HFF-Myc (cell line): ENCODE measurements around the gene PRDM16.

ENCODE experiments used
- DNase-seq: peaks from one replicate; pipeline ENCODE4 v3.0.0-alpha.2; 2011; ENCODE audit warnings: low read depth; ENCODE audit errors: extremely low read depth
- H3K4me3 ChIP-seq: replicated peaks from 2 replicates; pipeline ENCODE4 v1.5.1; 2011; ENCODE audit warnings: low read depth, mild to moderate bottlenecking, control low read depth, low read length
- CTCF ChIP-seq: IDR thresholded peaks from 2 replicates; pipeline ENCODE4 v1.5.1; 2012; ENCODE audit warnings: mild to moderate bottlenecking, low read depth, low read length, control low read depth; ENCODE audit errors: missing control alignments

Gene PRDM16

DNA sequence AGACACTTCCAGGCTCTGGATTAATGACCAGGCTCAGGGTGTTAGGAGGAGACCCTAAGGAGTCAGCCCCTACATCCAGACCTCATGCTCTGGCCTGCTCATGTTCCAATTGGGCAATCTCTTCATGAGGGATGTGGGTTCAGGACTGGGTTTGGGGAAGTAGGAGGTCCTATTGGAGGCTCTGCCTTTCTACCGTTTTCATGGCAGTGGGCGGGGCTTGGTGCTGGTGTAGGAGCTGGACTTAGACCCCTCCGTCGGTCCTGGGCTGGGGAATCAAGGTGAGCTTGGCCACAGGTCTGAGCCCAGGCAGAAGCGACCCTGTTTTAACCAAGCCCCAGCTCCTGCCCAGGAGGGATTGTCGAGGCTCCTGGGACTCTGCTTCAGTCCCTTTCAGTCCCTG lies 123.4 kb downstream of the PRDM16 start:
- DNase-seq, result no peak
- TF ChIP-seq CTCF, result no peak
- no peak overlapping the region for H3K4me3 ChIP-seq

DNA sequence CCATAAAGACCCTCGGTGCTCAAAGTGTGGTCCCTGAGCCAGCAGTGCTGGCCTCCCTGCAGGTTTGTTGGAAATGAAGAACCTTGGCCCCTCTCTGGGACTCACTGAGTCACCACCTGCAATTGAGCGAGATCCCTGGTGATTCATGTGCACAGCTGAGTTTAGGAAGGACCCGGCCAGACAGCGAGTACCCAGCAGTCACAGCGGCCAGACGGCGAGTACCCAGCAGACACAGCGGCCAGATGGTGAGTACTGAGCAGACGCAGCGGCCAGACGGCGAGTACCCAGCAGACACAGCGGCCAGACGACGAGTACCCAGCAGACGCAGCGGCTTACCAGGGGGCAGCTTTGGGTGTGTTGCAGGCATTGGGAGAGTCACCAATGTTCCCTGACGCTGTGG lies 123.8 kb downstream of the PRDM16 start:
- TF ChIP-seq CTCF, result no peak
- no peak overlapping the region for H3K4me3 ChIP-seq
- no peak for DNase-seq

- no peak for DNase-seq
- no peak for TF ChIP-seq CTCF
- H3K4me3 ChIP-seq, result no peak overlapping the region
Observed at GRCh38 chr1:3193811-3194210, 124.8 kb downstream of the PRDM16 start.

DNA sequence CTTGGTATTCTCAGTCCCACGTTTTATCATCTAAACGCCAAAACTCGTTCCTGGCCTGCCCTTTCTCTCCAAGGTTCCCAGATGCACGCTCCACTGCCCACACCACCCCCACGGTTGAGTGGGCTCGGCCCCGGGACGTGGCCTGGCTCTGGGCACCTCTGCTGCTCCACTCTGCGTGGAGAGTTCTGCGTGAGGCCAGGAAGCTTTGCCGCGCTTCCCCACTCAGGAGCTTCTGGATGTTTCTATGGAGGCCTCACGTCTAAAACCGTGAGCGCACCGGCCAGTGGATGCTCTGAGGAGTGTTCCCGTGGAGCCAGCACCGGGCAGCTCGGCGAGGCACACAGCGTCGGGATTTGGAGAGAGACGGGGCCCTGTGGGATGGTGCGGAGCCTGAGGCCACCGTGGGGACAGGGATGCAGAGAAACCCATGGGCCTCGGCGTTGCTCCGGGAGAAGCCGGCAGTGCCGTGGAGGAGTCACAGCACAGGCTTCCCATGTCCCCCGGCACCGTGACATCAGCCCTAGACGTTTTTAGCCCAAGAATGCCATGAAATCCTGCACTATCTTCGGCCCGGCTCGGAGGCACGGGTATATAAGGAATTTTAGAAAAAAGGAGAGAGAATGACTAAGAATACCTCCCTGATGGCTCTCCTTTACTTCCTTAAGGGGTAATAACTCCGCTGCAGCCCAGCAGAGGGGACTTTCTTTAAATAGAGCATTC lies 125.9 kb downstream of the PRDM16 start:
- TF ChIP-seq CTCF, result no peak
- DNase-seq, result no peak

DNA sequence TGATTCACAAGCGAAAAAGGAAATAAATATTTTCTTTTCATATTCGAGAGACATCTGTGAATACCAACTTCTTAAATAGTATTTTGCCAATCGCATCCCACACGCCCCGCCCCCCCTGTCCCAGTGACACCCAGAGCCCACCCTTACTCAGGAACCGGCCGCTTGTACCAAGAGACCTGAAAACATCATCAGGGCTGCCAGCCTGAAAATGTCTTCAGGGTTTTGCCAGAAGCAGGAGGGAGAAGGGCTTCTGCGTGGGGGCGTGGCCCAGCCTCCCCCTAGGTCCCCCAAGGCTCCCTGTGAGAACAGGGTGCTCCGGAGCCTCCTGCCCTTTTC lies 126.4 kb downstream of the PRDM16 start:
- no peak for DNase-seq
- TF ChIP-seq CTCF, result no peak
- H3K4me3 ChIP-seq, result no peak overlapping the region

More for the DNA sequence above, 125.9 kb downstream of the PRDM16 start:
- no peak overlapping the region for H3K4me3 ChIP-seq

DNA sequence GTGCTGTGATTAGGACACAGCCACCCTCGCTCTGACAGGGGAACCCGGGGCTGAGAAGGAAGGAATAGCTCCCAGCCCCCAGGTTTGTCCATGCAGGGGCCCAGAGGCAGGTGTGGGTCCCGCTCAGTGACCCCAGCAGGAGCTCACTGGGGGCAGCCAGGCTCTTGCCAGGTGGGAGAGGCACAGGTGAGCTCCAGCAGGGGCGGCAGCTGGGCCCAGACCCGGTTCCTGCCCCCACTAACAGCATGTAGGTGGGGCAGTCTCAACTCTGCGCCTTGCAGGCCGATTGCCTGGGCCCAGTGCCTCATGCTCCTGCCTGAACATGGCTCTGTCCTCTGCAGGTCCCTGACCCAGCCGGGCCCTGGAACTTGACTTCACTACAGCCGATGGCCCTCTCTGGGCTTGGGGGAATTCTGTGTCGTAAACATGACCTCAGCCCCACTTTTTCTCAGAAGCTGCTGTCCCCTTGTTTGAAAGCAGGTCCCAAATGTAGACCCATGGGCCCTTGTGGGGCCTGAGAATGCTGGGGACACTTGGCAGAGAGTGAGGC lies 127.0 kb downstream of the PRDM16 start:
- no peak for DNase-seq
- TF ChIP-seq CTCF, result no peak
- H3K4me3 ChIP-seq, result no peak overlapping the region

GRCh38 chr1:3196577-3197245 lies 127.7 kb downstream of the PRDM16 start:
- DNase-seq, result no peak
- no peak for TF ChIP-seq CTCF
- H3K4me3 ChIP-seq, result no peak overlapping the region
